ENCODE measurements around the gene ADAM11. TPM values are rescaled to one million over a fixed set of nuclear protein-coding genes. Genes with fewer than 3 reads are reported as not detected.

Gene ADAM11
- total and polyA plus RNA-seq, 2 of the 13 experiments (the other 11 are each of a cell fraction or from before 2014, with no cell fraction given) = 0.38 to 0.91 TPM

DNA sequence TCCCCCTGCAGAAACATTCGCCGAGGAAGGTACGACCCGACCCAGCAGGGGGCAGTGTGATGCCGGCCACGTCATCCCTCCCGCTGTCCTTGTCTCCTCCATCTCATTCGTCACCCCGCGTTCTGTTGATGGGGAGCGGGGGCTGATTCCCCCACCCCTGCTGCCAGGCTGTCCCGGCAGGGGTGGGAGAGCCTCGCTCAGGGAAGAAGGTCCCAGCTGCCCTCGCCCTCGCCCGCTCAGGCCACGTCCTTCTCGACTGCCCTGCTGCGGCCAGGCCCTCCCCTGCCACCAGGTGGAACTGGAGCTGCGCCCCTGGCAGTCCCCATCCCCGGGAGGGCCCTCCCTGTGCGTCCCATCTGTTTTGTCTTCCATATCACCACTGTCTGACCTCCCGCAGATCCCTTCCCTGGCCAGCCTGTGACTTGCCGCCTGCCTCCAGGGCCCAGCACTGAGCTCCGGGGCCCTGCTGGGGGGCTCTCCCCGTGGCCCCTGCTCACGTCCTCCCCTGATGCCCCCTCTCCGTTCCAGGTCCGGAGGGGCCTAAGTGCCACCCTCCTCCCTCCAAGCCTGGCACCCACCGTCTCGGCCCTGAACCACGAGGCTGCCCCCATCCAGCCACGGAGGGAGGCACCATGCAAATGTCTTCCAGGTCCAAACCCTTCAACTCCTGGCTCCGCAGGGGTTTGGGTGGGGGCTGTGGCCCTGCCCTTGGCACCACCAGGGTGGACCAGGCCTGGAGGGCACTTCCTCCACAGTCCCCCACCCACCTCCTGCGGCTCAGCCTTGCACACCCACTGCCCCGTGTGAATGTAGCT lies 20.6 kb downstream of the ADAM11 start (continued):
- TF ChIP-seq, protein P1, sequence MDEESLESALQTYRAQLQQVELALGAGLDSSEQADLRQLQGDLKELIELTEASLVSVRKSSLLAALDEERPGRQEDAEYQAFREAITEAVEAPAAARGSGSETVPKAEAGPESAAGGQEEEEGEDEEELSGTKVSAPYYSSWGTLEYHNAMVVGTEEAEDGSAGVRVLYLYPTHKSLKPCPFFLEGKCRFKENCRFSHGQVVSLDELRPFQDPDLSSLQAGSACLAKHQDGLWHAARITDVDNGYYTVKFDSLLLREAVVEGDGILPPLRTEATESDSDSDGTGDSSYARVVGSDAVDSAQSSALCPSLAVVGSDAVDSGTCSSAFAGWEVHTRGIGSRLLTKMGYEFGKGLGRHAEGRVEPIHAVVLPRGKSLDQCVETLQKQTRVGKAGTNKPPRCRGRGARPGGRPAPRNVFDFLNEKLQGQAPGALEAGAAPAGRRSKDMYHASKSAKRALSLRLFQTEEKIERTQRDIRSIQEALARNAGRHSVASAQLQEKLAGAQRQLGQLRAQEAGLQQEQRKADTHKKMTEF (CRISPR knock-in tag; IDR thresholded peaks at IDR 0.05) = peak; percentile 66
- TF ChIP-seq TMF1 (CRISPR knock-in tag; IDR thresholded peaks at IDR 0.05; ENCODE audit: low read depth) (no peak), ZNF709 (CRISPR knock-in tag; IDR thresholded peaks at IDR 0.05) (no peak), GABPA (IDR thresholded peaks at IDR 0.05; ENCODE audit: low read depth, low read length) (no peak), GABPA (CRISPR knock-in tag; IDR thresholded peaks at IDR 0.05; ENCODE audit: low read depth) (no peak), CBFB (CRISPR knock-in tag; IDR thresholded peaks at IDR 0.05) (peak; percentile 57; the same call in 1 of the 2 replicates), SALL1 (CRISPR knock-in tag; IDR thresholded peaks at IDR 0.05) (peak; percentile 46; the same call in 1 of the 2 replicates), BORCS8-MEF2B (CRISPR knock-in tag; IDR thresholded peaks at IDR 0.05) (peak; percentile 36; the same call in 1 of the 2 replicates), DNMT1 (CRISPR knock-in tag; IDR thresholded peaks at IDR 0.05) (no peak), ZNF839 (CRISPR knock-in tag; IDR thresholded peaks at IDR 0.05; ENCODE audit: borderline replicate concordance) (peak; percentile 77; the same call in 1 of the 2 replicates)
- TF ChIP-seq, protein P2, sequence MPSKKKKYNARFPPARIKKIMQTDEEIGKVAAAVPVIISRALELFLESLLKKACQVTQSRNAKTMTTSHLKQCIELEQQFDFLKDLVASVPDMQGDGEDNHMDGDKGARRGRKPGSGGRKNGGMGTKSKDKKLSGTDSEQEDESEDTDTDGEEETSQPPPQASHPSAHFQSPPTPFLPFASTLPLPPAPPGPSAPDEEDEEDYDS (CRISPR knock-in tag; IDR thresholded peaks at IDR 0.05) = no peak
- TF ChIP-seq, protein P3, sequence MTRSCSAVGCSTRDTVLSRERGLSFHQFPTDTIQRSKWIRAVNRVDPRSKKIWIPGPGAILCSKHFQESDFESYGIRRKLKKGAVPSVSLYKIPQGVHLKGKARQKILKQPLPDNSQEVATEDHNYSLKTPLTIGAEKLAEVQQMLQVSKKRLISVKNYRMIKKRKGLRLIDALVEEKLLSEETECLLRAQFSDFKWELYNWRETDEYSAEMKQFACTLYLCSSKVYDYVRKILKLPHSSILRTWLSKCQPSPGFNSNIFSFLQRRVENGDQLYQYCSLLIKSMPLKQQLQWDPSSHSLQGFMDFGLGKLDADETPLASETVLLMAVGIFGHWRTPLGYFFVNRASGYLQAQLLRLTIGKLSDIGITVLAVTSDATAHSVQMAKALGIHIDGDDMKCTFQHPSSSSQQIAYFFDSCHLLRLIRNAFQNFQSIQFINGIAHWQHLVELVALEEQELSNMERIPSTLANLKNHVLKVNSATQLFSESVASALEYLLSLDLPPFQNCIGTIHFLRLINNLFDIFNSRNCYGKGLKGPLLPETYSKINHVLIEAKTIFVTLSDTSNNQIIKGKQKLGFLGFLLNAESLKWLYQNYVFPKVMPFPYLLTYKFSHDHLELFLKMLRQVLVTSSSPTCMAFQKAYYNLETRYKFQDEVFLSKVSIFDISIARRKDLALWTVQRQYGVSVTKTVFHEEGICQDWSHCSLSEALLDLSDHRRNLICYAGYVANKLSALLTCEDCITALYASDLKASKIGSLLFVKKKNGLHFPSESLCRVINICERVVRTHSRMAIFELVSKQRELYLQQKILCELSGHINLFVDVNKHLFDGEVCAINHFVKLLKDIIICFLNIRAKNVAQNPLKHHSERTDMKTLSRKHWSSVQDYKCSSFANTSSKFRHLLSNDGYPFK (CRISPR knock-in tag; IDR thresholded peaks at IDR 0.05; ENCODE audit: borderline replicate concordance) = peak; percentile 59; the same call in 1 of the 2 replicates
- TF ChIP-seq, protein P4, sequence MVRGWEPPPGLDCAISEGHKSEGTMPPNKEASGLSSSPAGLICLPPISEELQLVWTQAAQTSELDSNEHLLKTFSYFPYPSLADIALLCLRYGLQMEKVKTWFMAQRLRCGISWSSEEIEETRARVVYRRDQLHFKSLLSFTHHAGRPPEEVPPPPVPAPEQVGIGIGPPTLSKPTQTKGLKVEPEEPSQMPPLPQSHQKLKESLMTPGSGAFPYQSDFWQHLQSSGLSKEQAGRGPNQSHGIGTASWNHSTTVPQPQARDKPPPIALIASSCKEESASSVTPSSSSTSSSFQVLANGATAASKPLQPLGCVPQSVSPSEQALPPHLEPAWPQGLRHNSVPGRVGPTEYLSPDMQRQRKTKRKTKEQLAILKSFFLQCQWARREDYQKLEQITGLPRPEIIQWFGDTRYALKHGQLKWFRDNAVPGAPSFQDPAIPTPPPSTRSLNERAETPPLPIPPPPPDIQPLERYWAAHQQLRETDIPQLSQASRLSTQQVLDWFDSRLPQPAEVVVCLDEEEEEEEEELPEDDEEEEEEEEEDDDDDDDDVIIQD (CRISPR knock-in tag; IDR thresholded peaks at IDR 0.05; ENCODE audit: low read depth) = no peak
- TF ChIP-seq, protein P5, sequence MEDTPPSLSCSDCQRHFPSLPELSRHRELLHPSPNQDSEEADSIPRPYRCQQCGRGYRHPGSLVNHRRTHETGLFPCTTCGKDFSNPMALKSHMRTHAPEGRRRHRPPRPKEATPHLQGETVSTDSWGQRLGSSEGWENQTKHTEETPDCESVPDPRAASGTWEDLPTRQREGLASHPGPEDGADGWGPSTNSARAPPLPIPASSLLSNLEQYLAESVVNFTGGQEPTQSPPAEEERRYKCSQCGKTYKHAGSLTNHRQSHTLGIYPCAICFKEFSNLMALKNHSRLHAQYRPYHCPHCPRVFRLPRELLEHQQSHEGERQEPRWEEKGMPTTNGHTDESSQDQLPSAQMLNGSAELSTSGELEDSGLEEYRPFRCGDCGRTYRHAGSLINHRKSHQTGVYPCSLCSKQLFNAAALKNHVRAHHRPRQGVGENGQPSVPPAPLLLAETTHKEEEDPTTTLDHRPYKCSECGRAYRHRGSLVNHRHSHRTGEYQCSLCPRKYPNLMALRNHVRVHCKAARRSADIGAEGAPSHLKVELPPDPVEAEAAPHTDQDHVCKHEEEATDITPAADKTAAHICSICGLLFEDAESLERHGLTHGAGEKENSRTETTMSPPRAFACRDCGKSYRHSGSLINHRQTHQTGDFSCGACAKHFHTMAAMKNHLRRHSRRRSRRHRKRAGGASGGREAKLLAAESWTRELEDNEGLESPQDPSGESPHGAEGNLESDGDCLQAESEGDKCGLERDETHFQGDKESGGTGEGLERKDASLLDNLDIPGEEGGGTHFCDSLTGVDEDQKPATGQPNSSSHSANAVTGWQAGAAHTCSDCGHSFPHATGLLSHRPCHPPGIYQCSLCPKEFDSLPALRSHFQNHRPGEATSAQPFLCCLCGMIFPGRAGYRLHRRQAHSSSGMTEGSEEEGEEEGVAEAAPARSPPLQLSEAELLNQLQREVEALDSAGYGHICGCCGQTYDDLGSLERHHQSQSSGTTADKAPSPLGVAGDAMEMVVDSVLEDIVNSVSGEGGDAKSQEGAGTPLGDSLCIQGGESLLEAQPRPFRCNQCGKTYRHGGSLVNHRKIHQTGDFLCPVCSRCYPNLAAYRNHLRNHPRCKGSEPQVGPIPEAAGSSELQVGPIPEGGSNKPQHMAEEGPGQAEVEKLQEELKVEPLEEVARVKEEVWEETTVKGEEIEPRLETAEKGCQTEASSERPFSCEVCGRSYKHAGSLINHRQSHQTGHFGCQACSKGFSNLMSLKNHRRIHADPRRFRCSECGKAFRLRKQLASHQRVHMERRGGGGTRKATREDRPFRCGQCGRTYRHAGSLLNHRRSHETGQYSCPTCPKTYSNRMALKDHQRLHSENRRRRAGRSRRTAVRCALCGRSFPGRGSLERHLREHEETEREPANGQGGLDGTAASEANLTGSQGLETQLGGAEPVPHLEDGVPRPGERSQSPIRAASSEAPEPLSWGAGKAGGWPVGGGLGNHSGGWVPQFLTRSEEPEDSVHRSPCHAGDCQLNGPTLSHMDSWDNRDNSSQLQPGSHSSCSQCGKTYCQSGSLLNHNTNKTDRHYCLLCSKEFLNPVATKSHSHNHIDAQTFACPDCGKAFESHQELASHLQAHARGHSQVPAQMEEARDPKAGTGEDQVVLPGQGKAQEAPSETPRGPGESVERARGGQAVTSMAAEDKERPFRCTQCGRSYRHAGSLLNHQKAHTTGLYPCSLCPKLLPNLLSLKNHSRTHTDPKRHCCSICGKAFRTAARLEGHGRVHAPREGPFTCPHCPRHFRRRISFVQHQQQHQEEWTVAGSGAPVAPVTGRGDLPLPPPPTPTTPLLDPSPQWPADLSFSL (CRISPR knock-in tag; IDR thresholded peaks at IDR 0.05) = no peak
